ENCODE measurements around the gene ADAM12. TPM values are rescaled to one million over a fixed set of nuclear protein-coding genes. Genes with fewer than 3 reads are reported as not detected.
"Not testable (repeated sequence)": the region's sequence is repeated elsewhere in the genome, so short reads cannot be mapped to it uniquely, and the experiment has no call there.

ADAM12 gene
- total and polyA plus RNA-seq, 2 donors from 2014 or later: 0.26 to 3.3 TPM

GRCh38 chr10:126250527-126251310 is 137.6 kb downstream of the ADAM12 start:
- FAIRE-seq (no peak), DNase-seq (no peak)
- Histone ChIP-seq H3K4me1 (ENCODE audit: control insufficient read depth in 2 of 3, insufficient read depth in 2 of 3, low read depth in 1 of 3, low read length in 3 of 3) (no peaks in the 10 kb centered on the region), H3K9me3 (ENCODE audit: control insufficient read depth in 2 of 3, insufficient read depth in 1 of 3, low read length in 3 of 3) (peaks cover 0 to 7% (median 6%) of the 10 kb centered on the region in 3 donors), H3K27ac (ENCODE audit: low read depth in 2 of 2, low read length in 2 of 2) (no peak overlapping the region), H3K4me3 (ENCODE audit: low read length in 3 of 3) (no peak overlapping the region), H3K36me3 (ENCODE audit: control insufficient read depth in 2 of 3, insufficient read depth in 3 of 3, low read length in 3 of 3) (peaks cover 0 to 4% (median 0%) of the 10 kb centered on the region in 3 donors), H3K9ac (ENCODE audit: low read length in 3 of 3) (no peak overlapping the region), H3K27me3 (ENCODE audit: control insufficient read depth, insufficient read depth, low read length) (no peaks in the 10 kb centered on the region)
- intact Hi-C loops (cut with DNase I): no loop called here
- no peak for TF ChIP-seq CTCF (IDR thresholded peaks at IDR 0.05; ENCODE audit: borderline replicate concordance, extremely low read depth, insufficient read depth)

GRCh38 chr10:126250045-126250444 is 138.2 kb downstream of the ADAM12 start:
- FAIRE-seq: no peak
- Histone ChIP-seq H3K27me3 (ENCODE audit: control insufficient read depth, insufficient read depth, low read length) (no peaks in the 10 kb centered on the region), H3K4me3 (ENCODE audit: low read length in 3 of 3) (no peak overlapping the region), H3K36me3 (ENCODE audit: control insufficient read depth in 2 of 3, insufficient read depth in 3 of 3, low read length in 3 of 3) (peaks cover 0 to 4% (median 0%) of the 10 kb centered on the region in 3 donors), H3K9ac (ENCODE audit: low read length in 3 of 3) (no peak overlapping the region), H3K4me1 (ENCODE audit: control insufficient read depth in 2 of 3, insufficient read depth in 2 of 3, low read depth in 1 of 3, low read length in 3 of 3) (no peaks in the 10 kb centered on the region), H3K27ac (ENCODE audit: low read depth in 2 of 2, low read length in 2 of 2) (no peak overlapping the region), H3K9me3 (ENCODE audit: control insufficient read depth in 2 of 3, insufficient read depth in 1 of 3, low read length in 3 of 3) (peaks cover 0 to 7% (median 6%) of the 10 kb centered on the region in 3 donors)
- no peak for TF ChIP-seq CTCF (IDR thresholded peaks at IDR 0.05; ENCODE audit: borderline replicate concordance, extremely low read depth, insufficient read depth)
- no peak for DNase-seq
- intact Hi-C loops (cut with DNase I): no loop called here

- FAIRE-seq: no peak
Observed at GRCh38 chr10:126247446-126247975, 140.8 kb downstream of the ADAM12 start.

GRCh38 chr10:126246396-126246795 is 141.9 kb downstream of the ADAM12 start:
- H3K9ac ChIP-seq (ENCODE audit: low read length in 3 of 3); intact Hi-C loops (cut with DNase I); FAIRE-seq: not testable (repeated sequence)

More at GRCh38 chr10:126247446-126247975, 140.8 kb downstream of the ADAM12 start:
- H3K9ac ChIP-seq (ENCODE audit: low read length in 3 of 3): no peak overlapping the region
- H3K9me3 ChIP-seq (ENCODE audit: control insufficient read depth in 2 of 3, insufficient read depth in 1 of 3, low read length in 3 of 3): peaks cover 0 to 7% (median 6%) of the 10 kb centered on the region in 3 donors
- intact Hi-C loops (cut with DNase I): no loop called here
- H3K4me3 ChIP-seq (ENCODE audit: low read length in 3 of 3): no peak overlapping the region
- H3K4me1 ChIP-seq (ENCODE audit: control insufficient read depth in 2 of 3, insufficient read depth in 2 of 3, low read depth in 1 of 3, low read length in 3 of 3): no peaks in the 10 kb centered on the region
- TF ChIP-seq CTCF (IDR thresholded peaks at IDR 0.05; ENCODE audit: borderline replicate concordance, extremely low read depth, insufficient read depth): no peak
- no peak overlapping the region for H3K27ac ChIP-seq (ENCODE audit: low read depth in 2 of 2, low read length in 2 of 2)
- H3K27me3 ChIP-seq (ENCODE audit: control insufficient read depth, insufficient read depth, low read length): no peaks in the 10 kb centered on the region
- peaks cover 0 to 4% (median 0%) of the 10 kb centered on the region in 3 donors for H3K36me3 ChIP-seq (ENCODE audit: control insufficient read depth in 2 of 3, insufficient read depth in 3 of 3, low read length in 3 of 3)
- DNase-seq: peak in 3 of 5 donors; percentile 33 to 89 (median 53)

More at GRCh38 chr10:126246396-126246795, 141.9 kb downstream of the ADAM12 start:
- H3K9me3 ChIP-seq (ENCODE audit: control insufficient read depth in 2 of 3, insufficient read depth in 1 of 3, low read length in 3 of 3); H3K27me3 ChIP-seq (ENCODE audit: control insufficient read depth, insufficient read depth, low read length); H3K36me3 ChIP-seq (ENCODE audit: control insufficient read depth in 2 of 3, insufficient read depth in 3 of 3, low read length in 3 of 3); H3K4me1 ChIP-seq (ENCODE audit: control insufficient read depth in 2 of 3, insufficient read depth in 2 of 3, low read depth in 1 of 3, low read length in 3 of 3); DNase-seq; H3K4me3 ChIP-seq (ENCODE audit: low read length in 3 of 3); H3K27ac ChIP-seq (ENCODE audit: low read depth in 2 of 2, low read length in 2 of 2): not testable (repeated sequence)
